ENCODE measurements around the gene RTP3.

RTP3 gene

GRCh38 chr3:46466273-46466672, 31.5 kb upstream of the RTP3 start:
- Histone ChIP-seq H3K27me3 (replicated peaks; ENCODE audit: insufficient read depth, low read length) (no peaks in the 10 kb centered on the region), H3K9me2 (replicated peaks; ENCODE audit: insufficient read depth, low read length) (no peaks in the 10 kb centered on the region), H4K20me1 (ENCODE audit: insufficient read depth, low read length) (no peaks in the 10 kb centered on the region), H3K4me1 (ENCODE audit: low read length) (no peaks in the 10 kb centered on the region), H3F3A (ENCODE audit: insufficient read depth, low read length) (no peaks in the 10 kb centered on the region), H2AFZ (ENCODE audit: low read length) (no peak overlapping the region), H3K4me3 (ENCODE audit: low read length) (no peak overlapping the region), H3K79me2 (ENCODE audit: low read length) (no peaks in the 10 kb centered on the region), H3K4me2 (ENCODE audit: low read depth, low read length) (no peak overlapping the region), H3K9me3 (replicated peaks; ENCODE audit: insufficient read depth, low read length) (no peaks in the 10 kb centered on the region), H3K36me3 (replicated peaks; ENCODE audit: insufficient read depth, low read length) (no peaks in the 10 kb centered on the region), H3K27ac (ENCODE audit: low read length) (no peak overlapping the region), H3K9ac (ENCODE audit: low read length) (no peak overlapping the region)
- no peak for TF ChIP-seq EZH2phosphoT487 (IDR thresholded peaks at IDR 0.05; ENCODE audit: low read length)
- TF ChIP-seq CTCF (IDR thresholded peaks at IDR 0.05; ENCODE audit: low read length): no peak
- TF ChIP-seq EZH2 (optimal IDR thresholded peaks at IDR 0.05; ENCODE audit: low read depth, low read length): no peak
- DNase-seq: no peak

DNA sequence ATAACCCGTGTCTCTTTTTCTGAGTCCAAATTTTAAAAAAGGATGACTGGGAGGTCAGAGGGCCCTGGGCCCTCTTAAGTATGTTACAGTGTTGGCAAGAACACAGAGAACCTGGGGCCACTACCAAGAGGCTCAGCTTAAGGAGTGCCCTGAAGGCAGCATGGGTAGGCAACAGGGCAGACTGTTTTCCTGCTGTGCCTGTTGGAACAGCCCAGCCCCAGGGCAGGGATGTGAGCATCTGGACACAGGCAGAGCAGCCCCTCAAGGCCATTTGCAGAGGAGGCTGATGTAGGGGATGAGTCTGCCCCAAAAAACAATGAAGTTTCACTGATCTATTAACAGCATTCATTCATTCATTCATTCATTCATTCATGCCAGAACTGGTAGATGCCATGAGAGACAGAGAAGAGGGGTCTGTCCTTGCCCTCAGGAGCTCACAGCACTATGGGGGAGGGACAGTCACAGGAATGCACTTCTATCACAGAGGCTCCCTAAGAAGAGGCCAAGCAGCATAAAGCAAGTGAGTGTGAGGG, 30.8 kb upstream of the RTP3 start:
- Histone ChIP-seq H3K4me2 (ENCODE audit: low read depth, low read length) (no peak overlapping the region), H3F3A (ENCODE audit: insufficient read depth, low read length) (no peaks in the 10 kb centered on the region), H3K27ac (ENCODE audit: low read length) (no peak overlapping the region), H3K27me3 (replicated peaks; ENCODE audit: insufficient read depth, low read length) (no peaks in the 10 kb centered on the region), H3K79me2 (ENCODE audit: low read length) (no peaks in the 10 kb centered on the region), H3K4me3 (ENCODE audit: low read length) (no peak overlapping the region), H3K9ac (ENCODE audit: low read length) (no peak overlapping the region), H3K9me2 (replicated peaks; ENCODE audit: insufficient read depth, low read length) (no peaks in the 10 kb centered on the region), H4K20me1 (ENCODE audit: insufficient read depth, low read length) (no peaks in the 10 kb centered on the region), H2AFZ (ENCODE audit: low read length) (no peak overlapping the region), H3K4me1 (ENCODE audit: low read length) (no peaks in the 10 kb centered on the region), H3K36me3 (replicated peaks; ENCODE audit: insufficient read depth, low read length) (no peaks in the 10 kb centered on the region), H3K9me3 (replicated peaks; ENCODE audit: insufficient read depth, low read length) (no peaks in the 10 kb centered on the region)
- TF ChIP-seq EZH2phosphoT487 (IDR thresholded peaks at IDR 0.05; ENCODE audit: low read length): no peak
- no peak for TF ChIP-seq EZH2 (optimal IDR thresholded peaks at IDR 0.05; ENCODE audit: low read depth, low read length)
- TF ChIP-seq CTCF (IDR thresholded peaks at IDR 0.05; ENCODE audit: low read length): no peak
- no peak for DNase-seq

GRCh38 chr3:46467562-46467961, 30.2 kb upstream of the RTP3 start:
- Histone ChIP-seq H3K4me2 (ENCODE audit: low read depth, low read length) (no peak overlapping the region), H3K27me3 (replicated peaks; ENCODE audit: insufficient read depth, low read length) (no peaks in the 10 kb centered on the region), H3K9ac (ENCODE audit: low read length) (no peak overlapping the region), H4K20me1 (ENCODE audit: insufficient read depth, low read length) (no peaks in the 10 kb centered on the region), H3K27ac (ENCODE audit: low read length) (no peak overlapping the region), H2AFZ (ENCODE audit: low read length) (no peak overlapping the region), H3F3A (ENCODE audit: insufficient read depth, low read length) (no peaks in the 10 kb centered on the region), H3K9me3 (replicated peaks; ENCODE audit: insufficient read depth, low read length) (no peaks in the 10 kb centered on the region), H3K4me3 (ENCODE audit: low read length) (no peak overlapping the region), H3K36me3 (replicated peaks; ENCODE audit: insufficient read depth, low read length) (no peaks in the 10 kb centered on the region), H3K4me1 (ENCODE audit: low read length) (no peaks in the 10 kb centered on the region), H3K79me2 (ENCODE audit: low read length) (no peaks in the 10 kb centered on the region), H3K9me2 (replicated peaks; ENCODE audit: insufficient read depth, low read length) (no peaks in the 10 kb centered on the region)
- TF ChIP-seq CTCF (IDR thresholded peaks at IDR 0.05; ENCODE audit: low read length) (no peak), EZH2 (optimal IDR thresholded peaks at IDR 0.05; ENCODE audit: low read depth, low read length) (no peak), EZH2phosphoT487 (IDR thresholded peaks at IDR 0.05; ENCODE audit: low read length) (no peak)
- DNase-seq: no peak

All from MM.1S (cell line).